Activated CD8-positive, alpha-beta T cell treated with anti-CD3 and anti-CD28 coated beads for 36 hours (primary cell): ENCODE results near the gene HARBI1. TPM values are rescaled to one million over a fixed set of nuclear protein-coding genes. Genes with fewer than 3 reads are reported as not detected.

Experiments
- ATAC-seq: fragments of 200-7000 bp; cut with Tn5 transposase; one replicate; pipeline ENCODE4 v1.10.0; 2021; ENCODE audit warnings: mild to moderate bottlenecking, moderate library complexity
- CTCF ChIA-PET: fragments of 350-600 bp; sonication (Branson Sonifier 250); formaldehyde crosslinking; loops from one replicate; lab custom pipeline; 2021; ENCODE audit warnings: antibody characterized with exemption; lab: Charles Lee
- POLR2A ChIA-PET: fragments of 350-600 bp; sonication (Branson Sonifier 250); formaldehyde crosslinking; loops from one replicate; lab custom pipeline; 2021; ENCODE audit warnings: antibody characterized with exemption; lab: Charles Lee
- DNase-seq: peaks from one replicate; pipeline ENCODE4 v3.0.0-alpha.2; 2020
- H3K27ac Mint-ChIP-seq: one replicate; pipeline ENCODE4 v1.8.0; 2021; ENCODE audit warnings: mild to moderate bottlenecking, mixed read lengths
- H3K27me3 Mint-ChIP-seq: one replicate; pipeline ENCODE4 v1.8.0; 2021; ENCODE audit warnings: mixed read lengths
- H3K36me3 Mint-ChIP-seq: one replicate; pipeline ENCODE4 v1.8.0; 2021; ENCODE audit warnings: low read depth, mixed read lengths
- H3K4me1 Mint-ChIP-seq: one replicate; pipeline ENCODE4 v1.8.0; 2021; ENCODE audit warnings: low read depth, mixed read lengths
- H3K4me3 Mint-ChIP-seq: one replicate; pipeline ENCODE4 v1.8.0; 2021; ENCODE audit warnings: mild to moderate bottlenecking, moderate library complexity, mixed read lengths
- H3K9me3 Mint-ChIP-seq: one replicate; pipeline ENCODE4 v1.8.0; 2021; ENCODE audit warnings: mixed read lengths
- intact Hi-C: fragments of 100-400 bp; cut with micrococcal nuclease; formaldehyde crosslinking; loops from one replicate; pipeline ENCODE4 v1.10.0; 2022
- total RNA-seq, 2 experiments: library from RNA; stranded (reverse); gene quantifications; one replicate each; pipeline ENCODE4 v1.2.3, GENCODE V29; 2021
- TF ChIP-seq, protein P1 (sequence below): fragments of 200-600 bp; IDR thresholded peaks from one replicate; pipeline ENCODE4 v1.8.0; 2022; ENCODE audit warnings: antibody characterized with exemption, mild to moderate bottlenecking

The HARBI1 gene
- total RNA-seq, 2 experiments from 2014 or later: 3.1 to 3.3 TPM

- ATAC-seq: no peak
- peaks cover 7% of the 10 kb centered on the region for H3K4me1 Mint-ChIP-seq
- intact Hi-C loops: no loop called here
- peaks cover 3% of the 10 kb centered on the region for H3K36me3 Mint-ChIP-seq
- POLR2A ChIA-PET: interaction anchor here (1.0 to 1.1 kb wide), 2 partner anchors 33 to 37 kb away, joined by 3 to 4 read pairs; partner anchors contain the start of gene AMBRA1
- CTCF ChIA-PET: interaction anchor here (1.2 kb wide), 1 partner anchor 13 kb away, joined by 3 read pairs; no protein-coding TSS in a partner anchor
- no peaks in the 10 kb centered on the region for H3K27me3 Mint-ChIP-seq
- TF ChIP-seq, protein P1, sequence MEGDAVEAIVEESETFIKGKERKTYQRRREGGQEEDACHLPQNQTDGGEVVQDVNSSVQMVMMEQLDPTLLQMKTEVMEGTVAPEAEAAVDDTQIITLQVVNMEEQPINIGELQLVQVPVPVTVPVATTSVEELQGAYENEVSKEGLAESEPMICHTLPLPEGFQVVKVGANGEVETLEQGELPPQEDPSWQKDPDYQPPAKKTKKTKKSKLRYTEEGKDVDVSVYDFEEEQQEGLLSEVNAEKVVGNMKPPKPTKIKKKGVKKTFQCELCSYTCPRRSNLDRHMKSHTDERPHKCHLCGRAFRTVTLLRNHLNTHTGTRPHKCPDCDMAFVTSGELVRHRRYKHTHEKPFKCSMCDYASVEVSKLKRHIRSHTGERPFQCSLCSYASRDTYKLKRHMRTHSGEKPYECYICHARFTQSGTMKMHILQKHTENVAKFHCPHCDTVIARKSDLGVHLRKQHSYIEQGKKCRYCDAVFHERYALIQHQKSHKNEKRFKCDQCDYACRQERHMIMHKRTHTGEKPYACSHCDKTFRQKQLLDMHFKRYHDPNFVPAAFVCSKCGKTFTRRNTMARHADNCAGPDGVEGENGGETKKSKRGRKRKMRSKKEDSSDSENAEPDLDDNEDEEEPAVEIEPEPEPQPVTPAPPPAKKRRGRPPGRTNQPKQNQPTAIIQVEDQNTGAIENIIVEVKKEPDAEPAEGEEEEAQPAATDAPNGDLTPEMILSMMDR: no peak
- H3K27ac Mint-ChIP-seq: no peak overlapping the region
- no peak overlapping the region for H3K4me3 Mint-ChIP-seq
- no peaks in the 10 kb centered on the region for H3K9me3 Mint-ChIP-seq
- no peak for DNase-seq
Measured at GRCh38 chr11:46631676-46632075, 14.6 kb upstream of the HARBI1 start.

DNA sequence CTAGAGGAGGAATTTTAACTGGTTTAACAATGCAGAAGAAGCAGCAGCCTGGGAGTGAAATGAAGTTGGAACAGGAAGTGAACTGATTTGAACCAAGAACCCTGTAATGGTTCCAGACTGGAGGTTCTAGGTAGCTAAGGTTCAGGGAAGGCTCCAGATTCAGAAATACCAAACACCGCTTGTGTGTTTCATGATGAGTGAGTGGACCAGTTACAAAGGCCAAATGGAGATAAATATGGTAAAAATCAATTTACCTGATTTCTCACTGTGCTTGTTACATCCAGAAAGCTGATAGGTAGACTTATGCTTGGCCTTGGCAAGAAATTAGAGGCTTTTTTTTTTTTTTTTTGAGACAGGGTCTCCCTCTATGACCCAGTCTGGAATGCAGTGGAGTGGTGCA is 13.2 kb upstream of the HARBI1 start:
- Mint-ChIP-seq H3K27me3 (no peaks in the 10 kb centered on the region), H3K4me1 (peaks cover 7% of the 10 kb centered on the region), H3K36me3 (peaks cover 8% of the 10 kb centered on the region), H3K9me3 (no peaks in the 10 kb centered on the region), H3K27ac (no peak overlapping the region), H3K4me3 (no peak overlapping the region)
- ChIA-PET POLR2A (interaction anchor here (1.5 kb wide), 1 partner anchor 41 kb away, joined by 3 read pairs; no protein-coding TSS in a partner anchor), CTCF (interaction anchor here (2.2 kb wide), 1 partner anchor 12 kb away, joined by 8 read pairs; no protein-coding TSS in a partner anchor)
- ATAC-seq (no peak), DNase-seq (no peak)
- TF ChIP-seq, protein P1: no peak
- intact Hi-C loops: no loop called here

- TF ChIP-seq, protein P1: no peak
- Mint-ChIP-seq H3K27me3 (no peaks in the 10 kb centered on the region), H3K27ac (no peak overlapping the region), H3K9me3 (no peaks in the 10 kb centered on the region), H3K4me1 (peaks cover 9% of the 10 kb centered on the region), H3K4me3 (no peak overlapping the region), H3K36me3 (peaks cover 14% of the 10 kb centered on the region)
- DNase-seq (no peak), ATAC-seq (no peak)
- ChIA-PET POLR2A (interaction anchor here (1.5 kb wide), 1 partner anchor 42 kb away, joined by 3 read pairs; no protein-coding TSS in a partner anchor), CTCF (interaction anchor here (2.2 kb wide), 1 partner anchor 11 kb away, joined by 8 read pairs; no protein-coding TSS in a partner anchor)
- intact Hi-C loops: no loop called here
Measured at GRCh38 chr11:46628961-46629360, 11.9 kb upstream of the HARBI1 start.

DNA sequence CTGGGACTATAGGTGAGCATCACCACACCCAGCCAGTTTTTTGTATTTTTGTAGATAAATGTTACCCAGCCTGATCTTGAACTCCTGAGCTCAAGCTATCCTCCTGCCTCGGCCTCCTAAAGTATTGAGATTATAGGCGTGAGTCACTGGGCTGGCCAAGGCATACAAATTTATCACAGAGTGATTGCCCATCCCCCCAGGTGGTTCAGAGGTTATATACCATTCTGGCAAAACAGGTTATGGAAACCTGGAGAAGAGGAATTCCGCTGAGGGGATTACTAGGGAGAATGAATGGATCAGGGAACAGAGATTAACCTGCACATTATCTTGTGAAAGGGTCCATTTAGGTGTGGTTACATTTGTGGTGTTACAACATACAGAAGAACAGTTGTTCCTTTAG is 8.4 kb upstream of the HARBI1 start:
- Mint-ChIP-seq H3K36me3 (peaks cover 21% of the 10 kb centered on the region), H3K27ac (no peak overlapping the region), H3K27me3 (no peaks in the 10 kb centered on the region), H3K4me1 (peaks cover 18% of the 10 kb centered on the region), H3K4me3 (no peak overlapping the region), H3K9me3 (no peaks in the 10 kb centered on the region)
- ChIA-PET CTCF (interaction anchor here (0.7 to 0.8 kb wide), 2 partner anchors 96 to 124 kb away, joined by 3 read pairs; no protein-coding TSS in a partner anchor), POLR2A (interaction anchor here (3.4 kb wide), 1 partner anchor 8 kb away, joined by 18 read pairs; the partner anchor contains the start of genes ATG13 and HARBI1)
- no peak for DNase-seq
- intact Hi-C loops: no loop called here
- TF ChIP-seq, protein P1: no peak
- no peak for ATAC-seq

DNA sequence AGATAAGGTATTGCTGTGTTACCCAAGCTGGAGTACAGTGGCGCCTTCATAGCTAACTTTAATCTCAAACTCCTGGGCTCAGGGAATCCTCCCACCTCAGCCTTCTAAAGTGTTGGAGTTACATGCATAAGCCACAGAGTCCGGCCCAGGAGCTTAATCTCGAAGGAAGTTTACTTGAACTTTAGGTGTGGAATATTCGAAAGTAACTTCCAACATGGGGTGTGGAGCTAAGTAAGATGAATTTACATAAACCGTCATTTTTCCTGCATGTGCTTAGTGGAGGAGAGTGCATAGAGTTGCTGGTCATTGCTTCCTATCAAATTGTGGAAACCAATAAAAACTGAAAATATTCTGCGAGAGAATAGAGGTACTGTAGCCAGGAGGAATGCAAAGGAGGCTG is 1.8 kb upstream of the HARBI1 start:
- TF ChIP-seq, protein P1: no peak
- Mint-ChIP-seq H3K27me3 (no peaks in the 10 kb centered on the region), H3K9me3 (no peaks in the 10 kb centered on the region), H3K4me1 (peaks cover 40% of the 10 kb centered on the region), H3K27ac (peak overlapping the region; percentile 10), H3K36me3 (peaks cover 10% of the 10 kb centered on the region), H3K4me3 (peak overlapping the region; percentile 87)
- ATAC-seq: no peak
- CTCF ChIA-PET: interaction anchor here (0.6 to 3.8 kb wide), 22 partner anchors 11 to 588 kb away, joined by 3 to 16 read pairs (median 5); partner anchors contain the start of genes AMBRA1 and ZNF408
- intact Hi-C loops: no loop called here
- DNase-seq: no peak
- POLR2A ChIA-PET: interaction anchor here (0.8 to 2.4 kb wide), 5 partner anchors 8 to 273 kb away, joined by 3 to 18 read pairs (median 6); partner anchors contain the start of gene AMBRA1
